GM18520 (cell line): Measurements from ENCODE around the gene PLXNA4.

Experiments used
- ATAC-seq: cut with Tn5 transposase; IDR thresholded peaks from one replicate; pipeline ENCODE4 v1.9.1; 2021; ENCODE audit not compliant: unreplicated experiment

Gene PLXNA4

GRCh38 chr7:132420527-132420926 lies 155.7 kb downstream of the PLXNA4 start:
- ATAC-seq = no peak

GRCh38 chr7:132419542-132419941 lies 156.7 kb downstream of the PLXNA4 start:
- ATAC-seq = no peak

- no peak for ATAC-seq
Measured at GRCh38 chr7:132418840-132419239, 157.4 kb downstream of the PLXNA4 start.

- no peak for ATAC-seq
Measured at GRCh38 chr7:132417103-132417906, 159.0 kb downstream of the PLXNA4 start.

- ATAC-seq = no peak
Measured at GRCh38 chr7:132416395-132416794, 159.9 kb downstream of the PLXNA4 start.

GRCh38 chr7:132415259-132415658 lies 161.0 kb downstream of the PLXNA4 start:
- ATAC-seq = no peak

GRCh38 chr7:132414857-132415256 lies 161.4 kb downstream of the PLXNA4 start:
- ATAC-seq = no peak

GRCh38 chr7:132412435-132412834 lies 163.8 kb downstream of the PLXNA4 start:
- no peak for ATAC-seq

- ATAC-seq = no peak
Measured at GRCh38 chr7:132410861-132411541, 165.3 kb downstream of the PLXNA4 start.

GRCh38 chr7:132410385-132410784 lies 165.9 kb downstream of the PLXNA4 start:
- no peak for ATAC-seq

- no peak for ATAC-seq
Measured at GRCh38 chr7:132407764-132408163, 168.5 kb downstream of the PLXNA4 start.

- ATAC-seq = no peak
Measured at GRCh38 chr7:132406039-132406438, 170.2 kb downstream of the PLXNA4 start.

- no peak for ATAC-seq
Measured at GRCh38 chr7:132404261-132404660, 172.0 kb downstream of the PLXNA4 start.

- ATAC-seq = no peak
Measured at GRCh38 chr7:132403465-132404110, 172.7 kb downstream of the PLXNA4 start.

- no peak for ATAC-seq
Measured at GRCh38 chr7:132402751-132403245, 173.5 kb downstream of the PLXNA4 start.

GRCh38 chr7:132402096-132402495 lies 174.2 kb downstream of the PLXNA4 start:
- no peak for ATAC-seq

GRCh38 chr7:132400561-132401142 lies 175.6 kb downstream of the PLXNA4 start:
- ATAC-seq = no peak

GRCh38 chr7:132399367-132399766 lies 176.9 kb downstream of the PLXNA4 start:
- ATAC-seq = no peak

GRCh38 chr7:132398253-132398925 lies 177.9 kb downstream of the PLXNA4 start:
- no peak for ATAC-seq

GRCh38 chr7:132397070-132397469 lies 179.2 kb downstream of the PLXNA4 start:
- no peak for ATAC-seq

GRCh38 chr7:132395361-132395760 lies 180.9 kb downstream of the PLXNA4 start:
- no peak for ATAC-seq
